Measurements from ENCODE around the gene BCAM. TPM values are rescaled to one million over a fixed set of nuclear protein-coding genes. Genes with fewer than 3 reads are reported as not detected.

Gene BCAM
- total RNA-seq, 1 experiment from 2014 or later, result 73.0 TPM

DNA sequence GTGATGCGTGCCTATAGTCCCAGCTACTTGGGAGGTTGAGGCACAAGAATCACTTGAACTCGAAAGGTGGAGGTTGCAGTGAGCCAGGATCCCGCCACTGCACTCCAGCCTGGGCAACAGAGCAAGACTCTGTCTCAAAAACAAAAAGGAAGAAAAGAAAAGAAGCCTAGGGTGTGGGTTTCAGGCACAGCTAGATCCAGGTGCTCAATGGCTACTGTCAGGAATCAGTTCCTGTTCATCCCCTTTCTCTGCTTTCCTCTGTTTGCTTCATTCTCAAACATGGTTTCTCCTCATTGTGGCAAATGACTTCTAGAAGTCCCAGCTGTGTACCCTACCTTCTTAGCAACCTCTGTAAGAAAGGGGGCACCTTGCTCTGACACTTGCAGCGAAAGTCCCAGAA is 25.4 kb upstream of the BCAM start:
- no peak overlapping the region for H3K56ac ChIP-seq (ENCODE audit: insufficient read length, low read depth, low read length)
- H3K9me3 ChIP-seq (ENCODE audit: control insufficient read depth, low read depth, low read length), result no peaks in the 10 kb centered on the region
- H3K4ac ChIP-seq (ENCODE audit: low read depth, low read length), result no peak overlapping the region
- Mint-ChIP-seq H3K9me3 (no peaks in the 10 kb centered on the region; a peak in 1 of 5 replicates), H3K27ac (no peak overlapping the region), H3K27me3 (ENCODE audit: low read depth) (no peaks in the 10 kb centered on the region), H3K4me3 (no peak overlapping the region; a peak in 1 of 5 replicates), H3K36me3 (ENCODE audit: insufficient read depth in 1 of 3, low read depth in 3 of 3) (peaks cover 4 to 24% (median 15%) of the 10 kb centered on the region in 3 experiments; a peak in 6 of 7 replicates), H3K4me1 (peaks cover 6 to 7% of the 10 kb centered on the region in 2 experiments)
- no peak for DNase-seq
- no peak for TF ChIP-seq CTCF (conservative IDR thresholded peaks at IDR 0.05)
- no peak overlapping the region for H3K14ac ChIP-seq (ENCODE audit: insufficient read depth, low read length)
- H3K27ac ChIP-seq (ENCODE audit: insufficient read length, low read depth, low read length), result no peak overlapping the region
- no peaks in the 10 kb centered on the region for H3K79me1 ChIP-seq (ENCODE audit: insufficient read depth, low read depth, low read length, poor library complexity, severe bottlenecking)
- H3T11ph ChIP-seq (ENCODE audit: low read length), result no peak overlapping the region
- H4K20me1 ChIP-seq (ENCODE audit: control insufficient read depth, insufficient read depth, insufficient read length), result no peaks in the 10 kb centered on the region
- H2BK15ac ChIP-seq (ENCODE audit: low read depth, low read length), result no peak overlapping the region
- no peak overlapping the region for H2AFZ ChIP-seq (ENCODE audit: low read length)
- no peak overlapping the region for H3K18ac ChIP-seq (ENCODE audit: insufficient read length, low read depth, low read length)
- H3K23ac ChIP-seq (ENCODE audit: insufficient read length, low read depth, low read length), result no peak overlapping the region
- H3K27me3 ChIP-seq (ENCODE audit: insufficient read depth, low read length), result no peaks in the 10 kb centered on the region
- WGBS (ENCODE audit: extremely low coverage, insufficient read length, low lambda C conversion rate), result no CpG with 5 or more reads among the region's 4 CpGs
- H3K23me2 ChIP-seq (ENCODE audit: insufficient read length, low read depth, low read length, poor library complexity, severe bottlenecking), result no peaks in the 10 kb centered on the region
- no peak overlapping the region for H2BK20ac ChIP-seq (ENCODE audit: low read depth, low read length, poor library complexity, severe bottlenecking)
- no peak overlapping the region for H2BK5ac ChIP-seq (ENCODE audit: insufficient read length, low read length)
- no peak overlapping the region for H4K91ac ChIP-seq (ENCODE audit: insufficient read length, low read depth, low read length)
- no peak overlapping the region for H2AK5ac ChIP-seq (ENCODE audit: insufficient read length, low read length)
- H2BK120ac ChIP-seq (ENCODE audit: low read depth, low read length, poor library complexity, severe bottlenecking), result no peak overlapping the region
- H4K8ac ChIP-seq (replicated peaks; ENCODE audit: insufficient read length, low read depth, low read length), result no peak overlapping the region
- no peak overlapping the region for H4K5ac ChIP-seq (ENCODE audit: insufficient read length, low read depth, low read length)
- no peaks in the 10 kb centered on the region for H3K79me2 ChIP-seq (ENCODE audit: insufficient read depth, low read length)
- H2BK12ac ChIP-seq (ENCODE audit: insufficient read length, low read depth, low read length), result no peak overlapping the region
- H3K9ac ChIP-seq (ENCODE audit: extremely low read depth, insufficient read length, low read length), result no peak overlapping the region
- no peak overlapping the region for H3K4me2 ChIP-seq (ENCODE audit: insufficient read depth, insufficient read length, low read length)
- H3K4me1 ChIP-seq (ENCODE audit: insufficient read depth, low read length), result no peaks in the 10 kb centered on the region

Measured in H9 (cell line).